NT2/D1 (cell line): ENCODE data around the gene TOMM40.
A peak's percentile ranks its signal among the peaks of the same experiment; 100 is the strongest.
"Not testable (repeated sequence)": the region's sequence is repeated elsewhere in the genome, so short reads cannot be mapped to it uniquely, and the experiment has no call there.

Experiments
- DNase-seq: peaks from one replicate; pipeline ENCODE4 v3.0.0-alpha.2; 2011; ENCODE audit warnings: low read depth, low spot score
- H3K27me3 ChIP-seq: 2 replicates; pipeline ENCODE4 v1.6.0; 2011; ENCODE audit warnings: mild to moderate bottlenecking; ENCODE audit not compliant: insufficient read length, insufficient read depth
- H3K36me3 ChIP-seq: 2 replicates; pipeline ENCODE4 v1.6.1; 2011; ENCODE audit warnings: mild to moderate bottlenecking, low read length, mixed read lengths; ENCODE audit not compliant: insufficient read depth, insufficient read length
- H3K4me1 ChIP-seq: 2 replicates; pipeline ENCODE4 v1.5.1; 2011; ENCODE audit not compliant: insufficient read depth, insufficient read length
- H3K4me3 ChIP-seq: 2 replicates; pipeline ENCODE4 v1.5.1; 2011; ENCODE audit warnings: low read depth; ENCODE audit not compliant: insufficient read length
- H3K9ac ChIP-seq: 2 replicates; pipeline ENCODE4 v1.6.0; 2011; ENCODE audit warnings: low read depth; ENCODE audit not compliant: insufficient read length
- H3K9me3 ChIP-seq: 2 replicates; pipeline ENCODE4 v1.5.1; 2011; ENCODE audit warnings: mild to moderate bottlenecking, low read length; ENCODE audit not compliant: insufficient read depth
- SUZ12 ChIP-seq: IDR thresholded peaks from 2 replicates; pipeline ENCODE4 v1.6.1; 2011; ENCODE audit not compliant: insufficient read length, insufficient read depth; ENCODE audit errors: extremely low read depth
- YY1 ChIP-seq: IDR thresholded peaks from 2 replicates; pipeline ENCODE4 v1.6.1; 2011; ENCODE audit not compliant: insufficient read length, insufficient read depth
- ZNF274 ChIP-seq: IDR thresholded peaks from 2 replicates; pipeline ENCODE4 v1.6.1; 2011; ENCODE audit warnings: mild to moderate bottlenecking, low read depth, low read length

Gene TOMM40

DNA sequence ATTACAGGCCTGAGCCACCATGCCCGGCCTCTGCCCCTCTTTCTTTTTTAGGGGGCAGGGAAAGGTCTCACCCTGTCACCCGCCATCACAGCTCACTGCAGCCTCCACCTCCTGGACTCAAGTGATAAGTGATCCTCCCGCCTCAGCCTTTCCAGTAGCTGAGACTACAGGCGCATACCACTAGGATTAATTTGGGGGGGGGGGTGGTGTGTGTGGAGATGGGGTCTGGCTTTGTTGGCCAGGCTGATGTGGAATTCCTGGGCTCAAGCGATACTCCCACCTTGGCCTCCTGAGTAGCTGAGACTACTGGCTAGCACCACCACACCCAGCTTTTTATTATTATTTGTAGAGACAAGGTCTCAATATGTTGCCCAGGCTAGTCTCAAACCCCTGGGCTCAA, 18.7 kb downstream of the TOMM40 start:
- DNase-seq = no peak
- no peak overlapping the region for H3K4me3 ChIP-seq
- H3K36me3 ChIP-seq = peaks cover 31% of the 10 kb centered on the region
- peaks cover 13% of the 10 kb centered on the region for H3K4me1 ChIP-seq
- no peaks in the 10 kb centered on the region for H3K9me3 ChIP-seq
- TF ChIP-seq ZNF274 (no peak), SUZ12 (no peak), YY1 (no peak)
- H3K27me3 ChIP-seq = no peaks in the 10 kb centered on the region
- H3K9ac ChIP-seq = no peak overlapping the region

DNA sequence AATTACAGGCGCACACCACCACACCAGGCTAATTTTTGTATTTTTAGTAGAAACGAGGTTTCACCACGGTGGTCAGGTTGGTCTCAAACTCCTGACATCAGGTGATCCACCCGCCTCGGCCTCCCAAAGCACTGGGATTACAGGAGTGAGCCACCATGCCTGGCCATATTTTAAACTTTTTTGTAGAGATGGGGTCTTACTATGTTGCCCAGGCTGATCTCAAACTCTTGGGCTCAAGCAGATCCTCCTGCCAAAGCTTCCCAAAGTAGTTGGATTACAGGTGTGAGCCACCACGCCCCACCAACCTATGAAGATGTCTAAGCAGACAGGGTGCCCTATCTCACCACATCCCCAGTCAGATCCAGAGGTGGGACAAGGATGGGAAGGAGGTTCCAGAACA, 20.8 kb downstream of the TOMM40 start:
- H3K4me3 ChIP-seq, DNase-seq, H3K9me3 ChIP-seq, H3K9ac ChIP-seq, H3K27me3 ChIP-seq: not testable (repeated sequence)
- Histone ChIP-seq H3K36me3 (peaks cover 30% of the 10 kb centered on the region), H3K4me1 (peaks cover 13% of the 10 kb centered on the region)

DNA sequence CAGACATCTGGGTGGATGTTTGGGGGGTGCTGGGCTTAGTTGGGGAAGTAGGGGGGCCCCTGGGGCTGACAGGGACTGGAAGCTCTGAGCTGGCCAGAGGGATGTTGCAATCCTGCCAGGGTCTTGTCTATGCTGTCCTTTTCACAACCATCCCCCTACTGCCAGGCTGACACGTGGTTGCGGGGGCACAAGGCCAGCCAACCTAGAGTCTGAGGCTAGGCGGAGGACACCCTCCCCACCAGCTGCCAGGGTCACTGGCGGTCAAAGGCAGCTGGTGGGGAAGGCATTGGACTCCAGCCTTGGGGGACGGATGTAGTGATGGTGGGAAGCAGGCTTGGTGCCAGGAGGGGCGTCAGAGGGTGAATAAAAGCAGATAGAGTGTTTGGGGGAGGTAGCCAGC, 21.8 kb downstream of the TOMM40 start:
- Histone ChIP-seq H3K4me3 (no peak overlapping the region), H3K9me3 (no peaks in the 10 kb centered on the region), H3K9ac (no peak overlapping the region), H3K36me3 (peaks cover 20% of the 10 kb centered on the region), H3K27me3 (no peaks in the 10 kb centered on the region), H3K4me1 (peaks cover 11% of the 10 kb centered on the region)
- TF ChIP-seq YY1 (no peak), ZNF274 (no peak), SUZ12 (no peak)
- DNase-seq = no peak

DNA sequence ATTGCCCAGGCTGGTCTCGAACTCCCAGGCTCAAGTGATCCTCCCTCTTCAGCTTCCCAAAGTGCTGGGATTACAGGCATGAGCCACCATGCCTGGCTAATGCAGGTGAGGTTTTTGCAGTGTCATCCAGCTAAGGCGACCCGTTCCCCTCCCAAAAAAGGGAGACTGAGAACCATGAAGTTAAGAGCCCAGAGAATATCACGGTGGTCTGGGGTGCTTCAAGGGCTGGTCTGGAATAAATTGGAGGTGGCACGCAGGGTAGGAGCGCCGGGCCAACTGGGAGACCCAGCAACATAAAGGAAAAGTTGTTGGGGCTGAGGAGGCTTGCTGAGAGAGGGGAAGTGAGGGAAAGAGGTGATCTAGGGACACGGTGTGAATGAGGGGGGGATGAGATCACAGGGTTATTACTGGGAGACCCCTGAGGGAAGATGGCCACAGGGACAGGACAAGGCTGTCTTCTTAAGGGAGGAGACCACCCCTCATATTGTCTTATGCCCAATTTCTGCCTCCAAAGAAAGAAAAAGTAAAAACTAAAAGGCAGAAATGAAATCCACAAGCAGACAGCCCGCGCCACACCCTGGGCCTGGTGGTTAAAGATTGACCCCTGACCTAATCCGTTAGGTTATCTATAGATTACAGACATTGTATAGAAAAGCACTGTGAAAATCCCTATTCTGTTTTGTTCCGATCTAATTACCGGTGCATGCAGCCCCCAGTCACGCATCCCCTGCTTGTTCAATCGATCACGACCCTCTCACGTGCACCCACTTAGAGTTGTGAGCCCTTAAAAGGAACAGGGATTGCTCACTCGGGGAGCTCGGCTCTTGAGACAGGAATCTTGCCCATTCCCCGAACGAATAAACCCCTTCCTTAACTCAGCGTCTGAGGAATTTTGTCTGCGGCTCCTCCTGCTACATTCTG, 22.7 kb downstream of the TOMM40 start:
- H3K4me3 ChIP-seq = peak overlapping the region; percentile 64
- H3K9ac ChIP-seq = peak overlapping the region; percentile 90
- not testable (repeated sequence) for DNase-seq, H3K4me1 ChIP-seq, H3K27me3 ChIP-seq, H3K9me3 ChIP-seq
- H3K36me3 ChIP-seq = peaks cover 11% of the 10 kb centered on the region

DNA sequence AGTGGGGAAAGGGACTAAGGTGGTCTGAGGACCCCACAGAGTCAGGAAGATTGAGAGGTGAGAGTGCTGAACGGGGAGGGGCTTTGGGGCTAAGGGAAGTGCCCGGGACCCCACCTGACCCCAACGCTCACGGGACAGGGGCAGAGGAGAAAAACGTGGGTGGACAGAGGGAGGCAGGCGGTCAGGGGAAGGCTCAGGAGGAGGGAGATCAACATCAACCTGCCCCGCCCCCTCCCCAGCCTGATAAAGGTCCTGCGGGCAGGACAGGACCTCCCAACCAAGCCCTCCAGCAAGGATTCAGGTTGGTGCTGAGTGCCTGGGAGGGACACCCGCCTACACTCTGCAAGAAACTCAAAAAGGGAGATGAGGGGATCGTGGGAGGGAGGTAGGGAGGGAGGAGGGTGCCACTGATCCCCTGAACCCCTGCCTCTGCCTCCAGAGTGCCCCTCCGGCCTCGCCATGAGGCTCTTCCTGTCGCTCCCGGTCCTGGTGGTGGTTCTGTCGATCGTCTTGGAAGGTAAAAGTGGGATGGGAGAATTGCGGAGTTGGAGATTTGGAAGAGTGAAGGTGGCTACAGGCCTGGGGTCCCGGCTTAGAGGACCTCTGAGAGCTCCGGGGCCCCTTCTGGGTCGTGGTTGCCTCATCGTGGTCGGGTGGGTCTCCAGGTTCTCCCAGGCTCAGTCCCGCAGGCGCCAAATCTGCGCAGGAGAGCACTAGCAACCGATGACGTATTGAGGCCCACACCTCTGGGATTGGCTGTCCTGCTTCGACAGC, 23.6 kb downstream of the TOMM40 start, which contains the start of gene APOC1:
TSS of gene APOC1 (plus strand) at position 176 of the 774 bp plus-strand sequence. CDS start at position 460, 284 bp downstream.
- Histone ChIP-seq H3K4me3 (peak within 1 kb of the TSS; percentile 64), H3K9ac (peak within 1 kb of the TSS; percentile 90)
- peak; percentile 81 for DNase-seq
- H3K4me1 ChIP-seq, H3K27me3 ChIP-seq, H3K9me3 ChIP-seq, H3K36me3 ChIP-seq: not testable (repeated sequence)

DNA sequence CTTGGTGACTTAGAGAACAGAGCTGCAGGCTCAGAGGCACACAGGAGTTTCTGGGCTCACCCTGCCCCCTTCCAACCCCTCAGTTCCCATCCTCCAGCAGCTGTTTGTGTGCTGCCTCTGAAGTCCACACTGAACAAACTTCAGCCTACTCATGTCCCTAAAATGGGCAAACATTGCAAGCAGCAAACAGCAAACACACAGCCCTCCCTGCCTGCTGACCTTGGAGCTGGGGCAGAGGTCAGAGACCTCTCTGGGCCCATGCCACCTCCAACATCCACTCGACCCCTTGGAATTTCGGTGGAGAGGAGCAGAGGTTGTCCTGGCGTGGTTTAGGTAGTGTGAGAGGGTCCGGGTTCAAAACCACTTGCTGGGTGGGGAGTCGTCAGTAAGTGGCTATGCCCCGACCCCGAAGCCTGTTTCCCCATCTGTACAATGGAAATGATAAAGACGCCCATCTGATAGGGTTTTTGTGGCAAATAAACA, 33.2 kb downstream of the TOMM40 start:
- H3K4me1 ChIP-seq = peaks cover 7% of the 10 kb centered on the region
- no peaks in the 10 kb centered on the region for H3K9me3 ChIP-seq
- H3K27me3 ChIP-seq = no peaks in the 10 kb centered on the region
- no peak overlapping the region for H3K9ac ChIP-seq
- DNase-seq = no peak
- H3K36me3 ChIP-seq = no peaks in the 10 kb centered on the region
- H3K4me3 ChIP-seq = no peak overlapping the region
- TF ChIP-seq SUZ12 (no peak), YY1 (no peak), ZNF274 (no peak)

DNA sequence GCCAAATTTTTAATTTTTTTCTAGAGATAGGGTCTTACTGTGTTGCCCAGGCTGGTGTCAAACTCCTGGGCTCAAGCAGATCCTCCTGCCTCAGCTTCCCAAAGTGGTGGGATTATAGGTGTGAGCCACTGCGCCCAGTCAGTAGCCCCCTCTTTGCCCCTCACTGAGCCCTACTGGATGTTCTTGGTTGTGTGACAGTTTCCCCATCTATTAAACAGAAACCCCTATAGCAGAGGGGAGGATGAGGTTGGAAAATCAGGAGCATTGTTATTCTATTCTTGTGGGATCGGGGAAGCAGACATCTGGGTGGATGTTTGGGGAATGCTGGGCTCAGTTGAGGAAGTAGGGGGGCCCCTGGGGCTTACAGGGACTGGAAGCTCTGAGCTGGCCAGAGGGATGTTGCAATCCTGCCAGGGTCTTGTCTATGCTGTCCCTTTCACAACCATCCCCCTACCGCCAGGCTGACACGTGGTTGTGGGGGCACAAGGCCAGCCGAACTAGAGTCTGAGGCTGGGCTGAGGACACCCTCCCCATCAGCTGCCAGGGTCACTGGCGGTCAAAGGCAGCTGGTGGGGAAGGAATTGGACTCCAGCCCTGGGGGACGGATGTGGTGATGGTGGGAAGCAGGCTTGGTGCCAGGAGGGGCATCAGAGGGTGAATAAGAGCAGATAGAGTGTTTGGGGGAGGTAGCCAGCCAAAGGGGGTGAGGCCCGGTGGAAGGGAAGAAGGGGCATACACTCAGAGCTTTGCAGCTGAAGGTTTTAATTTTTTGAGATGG, 34.2 kb downstream of the TOMM40 start:
- H3K4me3 ChIP-seq = no peak overlapping the region
- no peak for TF ChIP-seq ZNF274
- TF ChIP-seq SUZ12 = no peak
- no peak for TF ChIP-seq YY1
- peaks cover 7% of the 10 kb centered on the region for H3K4me1 ChIP-seq
- H3K36me3 ChIP-seq = no peaks in the 10 kb centered on the region
- no peaks in the 10 kb centered on the region for H3K9me3 ChIP-seq
- no peak for DNase-seq
- no peak overlapping the region for H3K9ac ChIP-seq
- no peaks in the 10 kb centered on the region for H3K27me3 ChIP-seq

DNA sequence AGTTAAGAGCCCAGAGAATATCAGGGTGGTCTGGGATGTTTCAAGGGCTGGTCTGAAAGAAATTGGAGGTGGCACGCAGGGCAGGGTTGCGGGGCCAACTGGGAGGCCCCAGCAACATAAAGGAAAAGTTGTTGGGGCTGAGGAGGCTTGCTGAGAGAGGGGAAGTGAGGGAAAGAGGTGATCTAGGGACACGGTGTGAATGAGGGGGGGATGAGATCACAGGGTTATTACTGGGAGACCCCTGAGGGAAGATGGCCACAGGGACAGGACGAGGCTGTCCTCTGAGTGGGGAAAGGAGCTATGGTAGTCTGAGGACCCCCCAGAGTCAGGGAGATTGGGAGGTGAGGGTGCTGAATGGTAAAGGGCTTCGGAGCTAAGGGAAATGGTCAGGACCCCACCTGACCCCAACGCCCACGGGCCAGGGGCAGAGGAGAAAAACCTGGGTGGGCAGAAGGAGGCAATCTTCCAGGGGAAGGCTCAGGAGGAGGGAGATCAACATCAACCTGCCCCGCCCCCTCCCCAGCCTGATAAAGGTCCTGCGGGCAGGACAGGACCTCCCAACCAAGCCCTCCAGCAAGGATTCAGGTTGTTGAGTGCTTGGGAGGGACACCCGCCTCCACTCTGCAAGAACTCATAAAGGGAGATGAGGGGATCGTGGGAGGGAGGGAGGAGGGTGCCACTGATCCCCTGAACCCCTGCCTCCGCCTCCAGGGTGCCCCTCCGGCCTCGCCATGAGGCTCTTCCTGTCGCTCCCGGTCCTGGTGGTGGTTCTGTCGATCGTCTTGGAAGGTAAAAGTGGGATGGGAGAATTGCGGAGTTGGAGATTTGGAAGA, 35.4 kb downstream of the TOMM40 start:
- H3K9ac ChIP-seq = peak overlapping the region; percentile 32
- H3K4me1 ChIP-seq = not testable (repeated sequence)

More for the DNA sequence above, 35.4 kb downstream of the TOMM40 start:
- H3K9me3 ChIP-seq, H3K36me3 ChIP-seq, DNase-seq, H3K27me3 ChIP-seq: not testable (repeated sequence)
- peak overlapping the region; percentile 24 for H3K4me3 ChIP-seq
